PFSK-1 (cell line): ENCODE data around the gene INPP4B.

Experiments
- FOXP2 ChIP-seq: optimal IDR thresholded peaks from 2 replicates; pipeline ENCODE3; 2011; ENCODE audit warnings: borderline replicate concordance, control low read depth, inconsistent platforms; ENCODE audit not compliant: insufficient read depth; ENCODE audit errors: extremely low read length, extremely low read depth
- POLR2AphosphoS5 ChIP-seq: IDR thresholded peaks from 2 replicates; pipeline ENCODE4 v1.6.1; 2012; ENCODE audit warnings: low read depth, mild to moderate bottlenecking, control low read depth, low read length, moderate library complexity
- SIN3A ChIP-seq: IDR thresholded peaks from 2 replicates; pipeline ENCODE4 v1.6.1; 2012; ENCODE audit warnings: mild to moderate bottlenecking, low read length, moderate library complexity, borderline replicate concordance; ENCODE audit not compliant: insufficient read depth
- TAF1 ChIP-seq: IDR thresholded peaks from 2 replicates; pipeline ENCODE4 v1.6.1; 2012; ENCODE audit warnings: low read length, control low read depth, borderline replicate concordance; ENCODE audit not compliant: insufficient read depth
- TF ChIP-seq, protein P1 (sequence below), 2 experiments: IDR thresholded peaks; 2 replicates each; pipeline versions ENCODE4 v1.6.1 to v1.8.0; 2011 to 2012; ENCODE audit warnings: low read depth in 2 of 2, low read length in 2 of 2, control low read depth in 1 of 2, inconsistent platforms in 1 of 2, mild to moderate bottlenecking in 1 of 2, moderate library complexity in 1 of 2; ENCODE audit not compliant: insufficient read depth in 1 of 2

GRCh38 chr4:142091085-142091513 lies 755.0 kb downstream of the INPP4B start:
- TF ChIP-seq, protein P1, sequence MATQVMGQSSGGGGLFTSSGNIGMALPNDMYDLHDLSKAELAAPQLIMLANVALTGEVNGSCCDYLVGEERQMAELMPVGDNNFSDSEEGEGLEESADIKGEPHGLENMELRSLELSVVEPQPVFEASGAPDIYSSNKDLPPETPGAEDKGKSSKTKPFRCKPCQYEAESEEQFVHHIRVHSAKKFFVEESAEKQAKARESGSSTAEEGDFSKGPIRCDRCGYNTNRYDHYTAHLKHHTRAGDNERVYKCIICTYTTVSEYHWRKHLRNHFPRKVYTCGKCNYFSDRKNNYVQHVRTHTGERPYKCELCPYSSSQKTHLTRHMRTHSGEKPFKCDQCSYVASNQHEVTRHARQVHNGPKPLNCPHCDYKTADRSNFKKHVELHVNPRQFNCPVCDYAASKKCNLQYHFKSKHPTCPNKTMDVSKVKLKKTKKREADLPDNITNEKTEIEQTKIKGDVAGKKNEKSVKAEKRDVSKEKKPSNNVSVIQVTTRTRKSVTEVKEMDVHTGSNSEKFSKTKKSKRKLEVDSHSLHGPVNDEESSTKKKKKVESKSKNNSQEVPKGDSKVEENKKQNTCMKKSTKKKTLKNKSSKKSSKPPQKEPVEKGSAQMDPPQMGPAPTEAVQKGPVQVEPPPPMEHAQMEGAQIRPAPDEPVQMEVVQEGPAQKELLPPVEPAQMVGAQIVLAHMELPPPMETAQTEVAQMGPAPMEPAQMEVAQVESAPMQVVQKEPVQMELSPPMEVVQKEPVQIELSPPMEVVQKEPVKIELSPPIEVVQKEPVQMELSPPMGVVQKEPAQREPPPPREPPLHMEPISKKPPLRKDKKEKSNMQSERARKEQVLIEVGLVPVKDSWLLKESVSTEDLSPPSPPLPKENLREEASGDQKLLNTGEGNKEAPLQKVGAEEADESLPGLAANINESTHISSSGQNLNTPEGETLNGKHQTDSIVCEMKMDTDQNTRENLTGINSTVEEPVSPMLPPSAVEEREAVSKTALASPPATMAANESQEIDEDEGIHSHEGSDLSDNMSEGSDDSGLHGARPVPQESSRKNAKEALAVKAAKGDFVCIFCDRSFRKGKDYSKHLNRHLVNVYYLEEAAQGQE (IDR thresholded peaks at IDR 0.05; ENCODE audit: insufficient read depth in 1 of 2, low read depth in 2 of 2, low read length in 2 of 2), result no peak
- TF ChIP-seq TAF1 (no peak), SIN3A (no peak), POLR2AphosphoS5 (no peak), FOXP2 (no peak)
